Esophagus squamous epithelium (tissue), 4 donors: ENCODE measurements around the gene RARRES2.

Source experiments
- CTCF ChIP-seq, 6 experiments: fragments of 450-650 bp in 4 of 6; fragments of 200-600 bp in 2 of 6; sonication (generic) in 2 of 6; IDR thresholded peaks; one replicate each; pipeline ENCODE4 v1.5.1; 2016 to 2019; ENCODE audit warnings: antibody characterized with exemption in 6 of 6, mild to moderate bottlenecking in 4 of 6, moderate library complexity in 4 of 6
- POLR2A ChIP-seq, 4 donors: fragments of 450-650 bp; IDR thresholded peaks; one replicate each; pipeline ENCODE4 v1.6.1; 2017; ENCODE audit warnings: antibody characterized with exemption in 4 of 4, mild to moderate bottlenecking in 4 of 4, moderate library complexity in 3 of 4

- TF ChIP-seq CTCF (IDR thresholded peaks at IDR 0.05) (no peak), POLR2A (IDR thresholded peaks at IDR 0.05) (no peak)
These were observed 27.6 kb downstream of the RARRES2 start for GRCh38 chr7:150313870-150314269.
